Hepatocyte (in vitro differentiated cells): ENCODE measurements around the gene GNG12. TPM values are rescaled to one million over a fixed set of nuclear protein-coding genes. Genes with fewer than 3 reads are reported as not detected.

Experiments
- DNase-seq: peaks from one replicate; pipeline ENCODE4 v3.0.0-alpha.2; 2016; ENCODE audit warnings: low spot score
- H2AFZ ChIP-seq: fragments of 200-600 bp; sonication (generic); 2 replicates; pipeline ENCODE4 v1.6.0; 2016; ENCODE audit warnings: antibody characterized with exemption, mild to moderate bottlenecking
- H3K27ac ChIP-seq: fragments of 200-600 bp; sonication (generic); 2 replicates; pipeline ENCODE4 v1.5.1; 2016; ENCODE audit warnings: mild to moderate bottlenecking
- H3K27me3 ChIP-seq: fragments of 200-600 bp; sonication (generic); 2 replicates; pipeline ENCODE4 v1.6.1; 2016
- H3K36me3 ChIP-seq: fragments of 200-600 bp; sonication (generic); replicated peaks from 2 replicates; pipeline ENCODE4 v1.5.1; 2016; ENCODE audit warnings: low read depth; ENCODE audit not compliant: insufficient read depth
- H3K4me1 ChIP-seq: fragments of 200-600 bp; sonication (generic); 2 replicates; pipeline ENCODE4 v1.5.1; 2016; ENCODE audit warnings: mild to moderate bottlenecking, moderate library complexity; ENCODE audit not compliant: insufficient read depth
- H3K4me2 ChIP-seq: fragments of 200-600 bp; sonication (generic); 2 replicates; pipeline ENCODE4 v1.6.0; 2016
- H3K4me3 ChIP-seq: fragments of 200-600 bp; sonication (generic); 2 replicates; pipeline ENCODE4 v1.5.1; 2016; ENCODE audit warnings: mild to moderate bottlenecking
- H3K79me2 ChIP-seq: fragments of 200-600 bp; sonication (generic); 2 replicates; pipeline ENCODE4 v1.6.0; 2017; ENCODE audit warnings: mild to moderate bottlenecking
- H3K9me2 ChIP-seq: fragments of 200-600 bp; sonication (generic); replicated peaks from 2 replicates; pipeline ENCODE4 v1.6.0; 2017; ENCODE audit warnings: mild to moderate bottlenecking; ENCODE audit not compliant: insufficient read depth
- H3K9me3 ChIP-seq: fragments of 200-600 bp; sonication (generic); 2 replicates; pipeline ENCODE4 v1.5.1; 2016; ENCODE audit warnings: low read depth, mild to moderate bottlenecking
- H4K20me1 ChIP-seq: fragments of 200-600 bp; sonication (generic); 2 replicates; pipeline ENCODE4 v1.6.0; 2016; ENCODE audit warnings: mild to moderate bottlenecking; ENCODE audit not compliant: insufficient read depth, poor library complexity, severe bottlenecking
- EZH2 ChIP-seq: fragments of 200-600 bp; sonication (generic); IDR thresholded peaks from 2 replicates; pipeline ENCODE4 v1.6.1; 2016; ENCODE audit warnings: antibody characterized with exemption, mild to moderate bottlenecking, borderline replicate concordance
- EZH2phosphoT487 ChIP-seq: fragments of 200-600 bp; sonication (generic); IDR thresholded peaks from one replicate; pipeline ENCODE4 v1.6.1; 2018; ENCODE audit warnings: antibody characterized with exemption, mild to moderate bottlenecking, low read depth, moderate library complexity; ENCODE audit not compliant: unreplicated experiment, severe bottlenecking
- WGBS: methylation state at CpG from one replicate; pipeline ENCODE4 v1.1.6; 2016; ENCODE audit warnings: low lambda C conversion rate; ENCODE audit errors: missing lambda C conversion rate; 5-methylcytosine and 5-hydroxymethylcytosine counted together
- polyA plus RNA-seq: library from polyadenylated mRNA; unstranded; fragments of >200 nt; fragmentation: Nextera tagmentation; extraction: Ambion mirVana; gene quantifications from 2 replicates; pipeline ENCODE4 v1.2.1, GENCODE V29; 2016
- total RNA-seq: library from RNA; depleted of rRNA; stranded (reverse); fragments of >200 nt; gene quantifications from 2 replicates; pipeline ENCODE4 v1.2.3, GENCODE V29; 2014
- TF ChIP-seq, protein P1 (sequence below): fragments of 200-600 bp; sonication (generic); IDR thresholded peaks from 2 replicates; pipeline ENCODE4 v1.5.1; 2016; ENCODE audit warnings: antibody characterized with exemption, mild to moderate bottlenecking; ENCODE audit not compliant: poor library complexity

The GNG12 gene
- total and polyA plus RNA-seq, 2 experiments from 2014 or later: 49.6 to 108 TPM

DNA sequence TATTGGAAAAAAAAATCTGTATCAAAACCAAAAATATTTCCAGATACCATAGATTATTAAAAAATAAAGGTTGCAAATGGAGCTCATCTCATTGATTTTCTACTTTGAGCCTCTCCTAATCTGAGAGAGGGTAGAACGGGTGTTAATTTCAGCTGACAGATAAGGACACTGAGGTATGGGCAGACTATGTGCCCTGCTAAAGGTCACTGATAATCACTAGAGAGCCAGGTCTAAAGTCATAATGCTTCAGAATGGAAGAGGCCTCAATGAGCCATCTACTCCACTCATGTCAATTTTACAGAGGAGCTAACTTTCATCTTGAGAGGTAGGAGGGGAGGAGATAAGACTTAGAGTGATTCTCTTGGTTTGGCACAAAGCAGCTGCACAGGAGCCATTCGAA is 21.0 kb downstream of the GNG12 start:
- no peak overlapping the region for H3K27ac ChIP-seq
- no peaks in the 10 kb centered on the region for H3K9me2 ChIP-seq
- peaks cover 83% of the 10 kb centered on the region for H3K79me2 ChIP-seq
- DNase-seq: no peak
- H3K4me2 ChIP-seq: no peak overlapping the region
- H3K36me3 ChIP-seq: no peaks in the 10 kb centered on the region
- no peak overlapping the region for H2AFZ ChIP-seq
- no peaks in the 10 kb centered on the region for H4K20me1 ChIP-seq
- no peak overlapping the region for H3K4me3 ChIP-seq
- H3K27me3 ChIP-seq: no peaks in the 10 kb centered on the region
- 67% methylated on average over 2 of the region's 2 CpGs for WGBS
- TF ChIP-seq EZH2: no peak
- TF ChIP-seq, protein P1, sequence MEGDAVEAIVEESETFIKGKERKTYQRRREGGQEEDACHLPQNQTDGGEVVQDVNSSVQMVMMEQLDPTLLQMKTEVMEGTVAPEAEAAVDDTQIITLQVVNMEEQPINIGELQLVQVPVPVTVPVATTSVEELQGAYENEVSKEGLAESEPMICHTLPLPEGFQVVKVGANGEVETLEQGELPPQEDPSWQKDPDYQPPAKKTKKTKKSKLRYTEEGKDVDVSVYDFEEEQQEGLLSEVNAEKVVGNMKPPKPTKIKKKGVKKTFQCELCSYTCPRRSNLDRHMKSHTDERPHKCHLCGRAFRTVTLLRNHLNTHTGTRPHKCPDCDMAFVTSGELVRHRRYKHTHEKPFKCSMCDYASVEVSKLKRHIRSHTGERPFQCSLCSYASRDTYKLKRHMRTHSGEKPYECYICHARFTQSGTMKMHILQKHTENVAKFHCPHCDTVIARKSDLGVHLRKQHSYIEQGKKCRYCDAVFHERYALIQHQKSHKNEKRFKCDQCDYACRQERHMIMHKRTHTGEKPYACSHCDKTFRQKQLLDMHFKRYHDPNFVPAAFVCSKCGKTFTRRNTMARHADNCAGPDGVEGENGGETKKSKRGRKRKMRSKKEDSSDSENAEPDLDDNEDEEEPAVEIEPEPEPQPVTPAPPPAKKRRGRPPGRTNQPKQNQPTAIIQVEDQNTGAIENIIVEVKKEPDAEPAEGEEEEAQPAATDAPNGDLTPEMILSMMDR: no peak
- no peaks in the 10 kb centered on the region for H3K9me3 ChIP-seq
- H3K4me1 ChIP-seq: peaks cover 31% of the 10 kb centered on the region

DNA sequence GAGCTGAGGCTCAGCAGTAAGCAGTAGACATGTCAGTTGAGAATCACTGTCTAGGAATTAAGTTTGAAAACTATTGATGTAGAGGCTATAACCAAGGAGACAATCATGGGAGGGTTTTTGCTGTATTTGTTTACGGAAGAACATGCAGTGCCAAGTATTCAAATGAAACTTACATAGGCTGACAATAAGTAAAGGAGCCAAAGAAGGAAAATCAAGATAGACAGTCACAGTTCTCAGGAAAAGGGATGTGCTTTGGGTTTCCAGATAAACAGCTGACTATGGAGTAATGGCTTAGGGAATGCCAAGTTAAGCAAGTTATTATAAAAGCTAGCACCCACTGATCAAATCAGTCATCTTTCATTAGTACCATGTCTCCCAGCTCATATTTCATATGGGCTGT is 21.5 kb downstream of the GNG12 start:
- H3K27ac ChIP-seq: no peak overlapping the region
- WGBS: 96% methylated on average over 1 of the region's 1 CpG
- no peaks in the 10 kb centered on the region for H3K9me2 ChIP-seq

GRCh38 chr1:67809887-67810286 is 23.4 kb downstream of the GNG12 start:
- Histone ChIP-seq H3K79me2 (peaks cover 96% of the 10 kb centered on the region), H3K4me3 (no peak overlapping the region), H3K27ac (no peak overlapping the region), H3K4me2 (no peak overlapping the region), H3K27me3 (no peaks in the 10 kb centered on the region), H3K9me2 (no peaks in the 10 kb centered on the region), H2AFZ (no peak overlapping the region), H3K36me3 (no peaks in the 10 kb centered on the region), H3K4me1 (peaks cover 24% of the 10 kb centered on the region), H3K9me3 (no peaks in the 10 kb centered on the region), H4K20me1 (no peaks in the 10 kb centered on the region)
- TF ChIP-seq, protein P1: no peak
- no peak for TF ChIP-seq EZH2phosphoT487
- no peak for TF ChIP-seq EZH2
- DNase-seq: no peak
- 97% methylated on average over 4 of the region's 4 CpGs for WGBS

More for the DNA sequence above, 21.5 kb downstream of the GNG12 start:
- TF ChIP-seq EZH2phosphoT487 (no peak), EZH2 (no peak)
- TF ChIP-seq, protein P1: no peak
- H3K4me1 ChIP-seq: peaks cover 30% of the 10 kb centered on the region
- no peak overlapping the region for H3K4me3 ChIP-seq
- peaks cover 83% of the 10 kb centered on the region for H3K79me2 ChIP-seq
- H3K27me3 ChIP-seq: no peaks in the 10 kb centered on the region
- H4K20me1 ChIP-seq: no peaks in the 10 kb centered on the region
- H3K4me2 ChIP-seq: no peak overlapping the region
- H2AFZ ChIP-seq: no peak overlapping the region
- H3K9me3 ChIP-seq: no peaks in the 10 kb centered on the region
- no peaks in the 10 kb centered on the region for H3K36me3 ChIP-seq
- DNase-seq: no peak

DNA sequence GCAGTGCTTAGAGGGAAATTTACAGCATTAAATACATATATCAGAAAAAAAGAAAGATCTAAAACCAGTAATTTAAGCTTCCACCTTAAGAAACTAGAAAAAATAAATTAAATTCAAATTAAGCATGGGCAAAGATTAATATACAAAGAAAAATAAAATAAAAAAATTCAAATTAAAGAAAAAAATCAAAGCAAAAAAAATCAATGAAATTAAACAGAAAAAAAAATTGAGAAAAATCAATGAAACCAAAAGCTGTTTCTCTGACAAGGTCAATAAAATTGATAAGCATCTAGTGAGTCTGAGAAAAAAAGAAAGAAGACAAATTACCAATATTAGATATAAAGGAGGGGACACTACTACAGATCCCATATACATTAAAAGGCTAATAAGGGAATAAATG is 26.0 kb downstream of the GNG12 start:
- DNase-seq: no peak
- Histone ChIP-seq H3K79me2 (peaks cover 97% of the 10 kb centered on the region), H3K36me3 (no peaks in the 10 kb centered on the region), H3K4me1 (peaks cover 35% of the 10 kb centered on the region), H2AFZ (no peak overlapping the region), H3K27ac (no peak overlapping the region), H3K9me3 (no peaks in the 10 kb centered on the region), H3K27me3 (no peaks in the 10 kb centered on the region), H4K20me1 (no peaks in the 10 kb centered on the region), H3K4me3 (no peak overlapping the region), H3K9me2 (no peaks in the 10 kb centered on the region), H3K4me2 (no peak overlapping the region)
- TF ChIP-seq EZH2 (no peak), EZH2phosphoT487 (no peak)
